ENCODE data around the gene IQGAP3. TPM values are rescaled to one million over a fixed set of nuclear protein-coding genes. Genes with fewer than 3 reads are reported as not detected.
A peak's percentile ranks its signal among the peaks of the same experiment; 100 is the strongest.

IQGAP3 gene
- total RNA-seq, 1 experiment from 2014 or later = 48.3 TPM

DNA sequence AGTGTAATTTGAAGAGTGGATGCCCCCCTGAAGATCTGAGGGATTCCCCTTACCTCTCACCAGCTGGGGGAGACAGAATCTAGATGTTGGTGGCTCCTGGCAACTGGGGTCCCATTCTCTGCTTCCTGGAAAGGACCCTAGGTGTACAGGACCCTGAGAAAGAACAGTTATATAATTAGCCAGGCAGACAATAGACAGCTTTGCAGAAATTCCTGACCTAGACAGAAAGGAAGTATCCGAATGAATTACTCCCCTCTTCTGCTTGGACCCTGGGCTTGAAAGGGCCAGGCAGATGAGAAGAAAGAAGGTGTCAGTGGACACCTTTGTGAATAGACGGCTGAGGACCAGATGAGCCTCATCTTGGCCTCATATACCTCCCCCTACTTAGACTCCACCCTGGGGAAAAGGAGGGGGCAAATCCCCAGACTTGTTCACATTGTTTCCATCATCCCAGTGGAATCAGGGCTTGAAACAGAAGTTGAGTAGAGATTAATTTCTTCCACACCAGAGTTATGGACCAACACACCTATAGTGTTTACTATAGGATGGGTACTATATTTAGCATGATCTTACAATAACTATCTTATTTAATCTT, 1.8 kb upstream of the IQGAP3 start:
- Mint-ChIP-seq H3K4me3 (ENCODE audit: unreplicated experiment) (no peak overlapping the region), H3K27me3 (ENCODE audit: insufficient read depth, unreplicated experiment) (peaks cover 11% of the 10 kb centered on the region), H3K4me1 (ENCODE audit: insufficient read depth, unreplicated experiment) (peaks cover 28% of the 10 kb centered on the region), H3K36me3 (ENCODE audit: insufficient read depth, unreplicated experiment) (no peaks in the 10 kb centered on the region), H3K27ac (ENCODE audit: low read depth, unreplicated experiment) (no peak overlapping the region), H3K9me3 (ENCODE audit: unreplicated experiment) (no peaks in the 10 kb centered on the region)
- CTCF ChIA-PET = interaction anchor here (0.6 to 1.1 kb wide), 8 partner anchors 12 to 215 kb away, joined by 3 to 4 read pairs (median 3); partner anchors contain the start of gene MEF2D
- TF ChIP-seq, protein P1, sequence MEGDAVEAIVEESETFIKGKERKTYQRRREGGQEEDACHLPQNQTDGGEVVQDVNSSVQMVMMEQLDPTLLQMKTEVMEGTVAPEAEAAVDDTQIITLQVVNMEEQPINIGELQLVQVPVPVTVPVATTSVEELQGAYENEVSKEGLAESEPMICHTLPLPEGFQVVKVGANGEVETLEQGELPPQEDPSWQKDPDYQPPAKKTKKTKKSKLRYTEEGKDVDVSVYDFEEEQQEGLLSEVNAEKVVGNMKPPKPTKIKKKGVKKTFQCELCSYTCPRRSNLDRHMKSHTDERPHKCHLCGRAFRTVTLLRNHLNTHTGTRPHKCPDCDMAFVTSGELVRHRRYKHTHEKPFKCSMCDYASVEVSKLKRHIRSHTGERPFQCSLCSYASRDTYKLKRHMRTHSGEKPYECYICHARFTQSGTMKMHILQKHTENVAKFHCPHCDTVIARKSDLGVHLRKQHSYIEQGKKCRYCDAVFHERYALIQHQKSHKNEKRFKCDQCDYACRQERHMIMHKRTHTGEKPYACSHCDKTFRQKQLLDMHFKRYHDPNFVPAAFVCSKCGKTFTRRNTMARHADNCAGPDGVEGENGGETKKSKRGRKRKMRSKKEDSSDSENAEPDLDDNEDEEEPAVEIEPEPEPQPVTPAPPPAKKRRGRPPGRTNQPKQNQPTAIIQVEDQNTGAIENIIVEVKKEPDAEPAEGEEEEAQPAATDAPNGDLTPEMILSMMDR (IDR thresholded peaks at IDR 0.05; ENCODE audit: unreplicated experiment) = no peak
- POLR2A ChIA-PET = interaction anchor here (0.9 to 1.4 kb wide), 2 partner anchors 18 to 117 kb away, joined by 3 to 9 read pairs; partner anchors contain the start of gene NAXE
- no peak for DNase-seq (ENCODE audit: unreplicated experiment)
- intact Hi-C loops (cut with micrococcal nuclease) = no loop called here
- no TSS peak for BruUV-seq (replicated peaks)

DNA sequence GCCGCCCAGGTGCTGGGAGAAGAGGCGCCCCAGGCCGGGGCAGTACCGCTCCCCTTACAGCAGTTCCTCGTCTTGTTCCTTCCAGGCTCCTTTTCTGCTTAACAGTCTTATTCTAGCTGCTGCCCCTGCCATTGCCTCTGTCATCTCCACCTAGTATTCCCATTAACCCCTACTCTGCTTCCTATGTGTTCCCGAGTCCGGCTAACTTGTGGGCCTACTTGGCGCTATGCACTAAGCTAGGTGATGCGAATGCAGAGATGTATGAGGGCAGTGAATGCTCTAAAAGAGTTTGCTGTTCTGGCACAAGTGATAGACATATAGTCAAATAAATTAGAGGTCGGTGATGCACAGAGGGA, 276 bp upstream of the IQGAP3 start:
- ChIA-PET CTCF (interaction anchor here (0.6 to 1.6 kb wide), 7 partner anchors 18 to 127 kb away, joined by 3 to 4 read pairs (median 3); no protein-coding TSS in a partner anchor), POLR2A (interaction anchor here (0.6 to 3.2 kb wide), 9 partner anchors 21 to 213 kb away, joined by 3 to 20 read pairs (median 4); partner anchors contain the start of genes GPATCH4 and MEF2D)
- DNase-seq (ENCODE audit: unreplicated experiment) = no peak
- Mint-ChIP-seq H3K9me3 (ENCODE audit: unreplicated experiment) (no peaks in the 10 kb centered on the region), H3K36me3 (ENCODE audit: insufficient read depth, unreplicated experiment) (peaks cover 8% of the 10 kb centered on the region), H3K27ac (ENCODE audit: low read depth, unreplicated experiment) (peak overlapping the region; percentile 70), H3K27me3 (ENCODE audit: insufficient read depth, unreplicated experiment) (peaks cover 11% of the 10 kb centered on the region), H3K4me1 (ENCODE audit: insufficient read depth, unreplicated experiment) (peaks cover 28% of the 10 kb centered on the region), H3K4me3 (ENCODE audit: unreplicated experiment) (peak overlapping the region; percentile 87)
- no TSS peak for BruUV-seq (replicated peaks)
- TF ChIP-seq, protein P1 (IDR thresholded peaks at IDR 0.05; ENCODE audit: unreplicated experiment) = no peak
- intact Hi-C loops (cut with micrococcal nuclease) = no loop called here

DNA sequence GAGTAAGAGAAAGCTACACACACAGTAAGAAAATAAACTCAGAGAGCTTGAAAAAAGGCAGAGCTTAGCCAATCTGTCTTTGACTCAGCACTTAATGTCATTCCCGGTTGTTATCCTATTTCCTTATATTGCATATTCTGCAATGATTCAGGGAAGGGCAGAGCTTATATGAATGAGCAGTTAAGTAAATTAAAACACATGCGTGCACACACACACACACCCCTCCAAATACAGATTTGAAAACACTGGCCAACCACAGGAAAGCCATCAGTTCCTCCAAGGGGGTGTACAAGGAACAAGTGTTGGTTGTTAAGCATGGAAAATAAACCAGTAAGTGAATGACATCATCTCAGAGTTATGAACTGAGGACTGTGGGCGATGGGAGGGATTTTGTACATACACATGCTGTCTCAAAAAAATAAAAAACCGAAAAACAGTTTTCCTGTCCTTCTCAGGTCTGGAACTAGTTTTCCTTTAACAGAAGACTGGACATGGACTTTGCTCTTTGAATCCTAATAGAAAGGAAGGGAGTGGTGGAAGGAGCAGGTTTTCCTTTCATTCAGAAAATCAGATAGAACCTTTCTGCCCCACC, 1.0 kb downstream of the IQGAP3 start:
- H3K9me3 Mint-ChIP-seq (ENCODE audit: unreplicated experiment) = no peaks in the 10 kb centered on the region
- intact Hi-C loops (cut with micrococcal nuclease) = loop anchor here (1.0 kb wide), 3 partner anchors 66 to 114 kb away; no protein-coding TSS in a partner anchor
- BruUV-seq (replicated peaks) = no TSS peak
- H3K4me3 Mint-ChIP-seq (ENCODE audit: unreplicated experiment) = peak overlapping the region; percentile 87
- ChIA-PET POLR2A (interaction anchor here (0.7 to 3.2 kb wide), 20 partner anchors 11 to 153 kb away, joined by 3 to 20 read pairs (median 4); partner anchors contain the start of genes GPATCH4, MEF2D and NAXE), CTCF (interaction anchor here (0.5 to 1.9 kb wide), 18 partner anchors 9 to 264 kb away, joined by 3 to 7 read pairs (median 3); partner anchors contain the start of genes GPATCH4 and HAPLN2)
- peaks cover 8% of the 10 kb centered on the region for H3K36me3 Mint-ChIP-seq (ENCODE audit: insufficient read depth, unreplicated experiment)
- TF ChIP-seq, protein P1 (IDR thresholded peaks at IDR 0.05; ENCODE audit: unreplicated experiment) = no peak
- no peak overlapping the region for H3K27ac Mint-ChIP-seq (ENCODE audit: low read depth, unreplicated experiment)
- H3K27me3 Mint-ChIP-seq (ENCODE audit: insufficient read depth, unreplicated experiment) = peaks cover 11% of the 10 kb centered on the region
- peaks cover 28% of the 10 kb centered on the region for H3K4me1 Mint-ChIP-seq (ENCODE audit: insufficient read depth, unreplicated experiment)
- peak; percentile 61 for DNase-seq (ENCODE audit: unreplicated experiment)

DNA sequence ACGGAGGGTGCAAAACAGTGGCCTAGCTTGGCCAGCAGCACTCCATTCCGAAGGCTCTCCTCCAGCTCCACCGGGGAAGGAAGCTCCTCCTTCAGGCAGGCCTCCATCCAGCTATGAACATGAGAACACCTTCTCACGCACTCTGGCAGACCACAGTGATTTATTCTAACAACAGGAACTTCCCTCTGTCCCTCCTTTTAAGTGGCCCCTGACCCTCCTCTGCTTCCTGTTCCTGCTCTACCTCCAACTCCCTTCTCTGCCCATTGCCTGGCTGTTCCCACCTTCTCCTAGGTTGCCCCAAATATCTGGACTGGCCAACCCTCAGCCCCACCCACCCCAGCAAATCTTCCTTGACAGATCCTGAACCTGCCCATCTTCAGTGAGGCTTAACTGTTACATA, 5.9 kb downstream of the IQGAP3 start:
- Mint-ChIP-seq H3K27me3 (ENCODE audit: insufficient read depth, unreplicated experiment) (no peaks in the 10 kb centered on the region), H3K36me3 (ENCODE audit: insufficient read depth, unreplicated experiment) (peaks cover 13% of the 10 kb centered on the region), H3K9me3 (ENCODE audit: unreplicated experiment) (no peaks in the 10 kb centered on the region), H3K4me3 (ENCODE audit: unreplicated experiment) (no peak overlapping the region), H3K4me1 (ENCODE audit: insufficient read depth, unreplicated experiment) (peaks cover 10% of the 10 kb centered on the region), H3K27ac (ENCODE audit: low read depth, unreplicated experiment) (no peak overlapping the region)
- POLR2A ChIA-PET = no interaction called here
- TF ChIP-seq, protein P1 (IDR thresholded peaks at IDR 0.05; ENCODE audit: unreplicated experiment) = no peak
- intact Hi-C loops (cut with micrococcal nuclease) = no loop called here
- BruUV-seq (replicated peaks) = no TSS peak
- DNase-seq (ENCODE audit: unreplicated experiment) = no peak
- CTCF ChIA-PET = interaction anchor here (0.8 to 1.4 kb wide), 5 partner anchors 11 to 95 kb away, joined by 3 read pairs; no protein-coding TSS in a partner anchor

Data from MCF 10A (cell line).